ENCODE measurements around the gene PTPRU. TPM values are rescaled to one million over a fixed set of nuclear protein-coding genes. Genes with fewer than 3 reads are reported as not detected.

The PTPRU gene
- total RNA-seq, 1 experiment from 2014 or later = 45.5 TPM

GRCh38 chr1:29238620-29239002 lies 2.3 kb downstream of the PTPRU start:
- H2BK20ac ChIP-seq (ENCODE audit: low read depth, low read length, poor library complexity, severe bottlenecking) = no peak overlapping the region
- H4K5ac ChIP-seq (ENCODE audit: insufficient read length, low read depth, low read length) = no peak overlapping the region
- peak overlapping the region; percentile 91 for H3K4me2 ChIP-seq (ENCODE audit: insufficient read depth, insufficient read length, low read length)
- H3K23me2 ChIP-seq (ENCODE audit: insufficient read length, low read depth, low read length, poor library complexity, severe bottlenecking) = peaks cover 14% of the 10 kb centered on the region
- DNase-seq = no peak
- H3K9ac ChIP-seq (ENCODE audit: extremely low read depth, insufficient read length, low read length) = no peak overlapping the region
- H2AK5ac ChIP-seq (ENCODE audit: insufficient read length, low read length) = no peak overlapping the region
- H3K27ac ChIP-seq (ENCODE audit: insufficient read length, low read depth, low read length) = no peak overlapping the region
- H3K9me3 Mint-ChIP-seq = peaks cover 3 to 6% of the 10 kb centered on the region in 2 experiments; a peak in 4 of 5 replicates
- H3K27me3 Mint-ChIP-seq (ENCODE audit: low read depth) = peaks cover 50% of the 10 kb centered on the region
- no peaks in the 10 kb centered on the region for H3K79me2 ChIP-seq (ENCODE audit: insufficient read depth, low read length)
- no peak overlapping the region for H2BK120ac ChIP-seq (ENCODE audit: low read depth, low read length, poor library complexity, severe bottlenecking)
- no CpG with 5 or more reads among the region's 11 CpGs for WGBS (ENCODE audit: extremely low coverage, insufficient read length, low lambda C conversion rate)
- H3K27me3 ChIP-seq (ENCODE audit: insufficient read depth, low read length) = peaks cover 15% of the 10 kb centered on the region; the same call in 1 of the 2 replicates
- peaks cover 11% of the 10 kb centered on the region; the same call in 1 of the 2 replicates for H3K4me1 ChIP-seq (ENCODE audit: insufficient read depth, low read length)
- H4K20me1 ChIP-seq (ENCODE audit: control insufficient read depth, insufficient read depth, insufficient read length) = no peaks in the 10 kb centered on the region
- H3K14ac ChIP-seq (ENCODE audit: insufficient read depth, low read length) = no peak overlapping the region
- no peak overlapping the region for H2BK15ac ChIP-seq (ENCODE audit: low read depth, low read length)
- no peak overlapping the region for H4K8ac ChIP-seq (replicated peaks; ENCODE audit: insufficient read length, low read depth, low read length)
- no peak overlapping the region for H3K56ac ChIP-seq (ENCODE audit: insufficient read length, low read depth, low read length)
- H3K9me3 ChIP-seq (ENCODE audit: control insufficient read depth, low read depth, low read length) = no peaks in the 10 kb centered on the region
- no peak overlapping the region for H2BK5ac ChIP-seq (ENCODE audit: insufficient read length, low read length)
- no peak overlapping the region for H3K27ac Mint-ChIP-seq
- H3K23ac ChIP-seq (ENCODE audit: insufficient read length, low read depth, low read length) = no peak overlapping the region
- H2AFZ ChIP-seq (ENCODE audit: low read length) = no peak overlapping the region
- H3K4me3 Mint-ChIP-seq = peak overlapping the region; percentile 77 to 78
- no peaks in the 10 kb centered on the region for H3K79me1 ChIP-seq (ENCODE audit: insufficient read depth, low read depth, low read length, poor library complexity, severe bottlenecking)
- H3T11ph ChIP-seq (ENCODE audit: low read length) = no peak overlapping the region
- H3K4me1 Mint-ChIP-seq = peaks cover 35 to 39% of the 10 kb centered on the region in 2 experiments
- H3K4ac ChIP-seq (ENCODE audit: low read depth, low read length) = no peak overlapping the region
- H3K18ac ChIP-seq (ENCODE audit: insufficient read length, low read depth, low read length) = no peak overlapping the region
- H4K91ac ChIP-seq (ENCODE audit: insufficient read length, low read depth, low read length) = no peak overlapping the region
- no peak for TF ChIP-seq CTCF (conservative IDR thresholded peaks at IDR 0.05)
- H3K36me3 Mint-ChIP-seq (ENCODE audit: insufficient read depth in 1 of 3, low read depth in 3 of 3) = peaks cover 0 to 5% (median 0%) of the 10 kb centered on the region in 3 experiments; a peak in 2 of 7 replicates
- no peak overlapping the region for H2BK12ac ChIP-seq (ENCODE audit: insufficient read length, low read depth, low read length)

Measured in H9 (cell line).